ENCODE data around the gene GMPR2.
"Not testable (repeated sequence)": the region's sequence is repeated elsewhere in the genome, so short reads cannot be mapped to it uniquely, and the experiment has no call there.

The GMPR2 gene

GRCh38 chr14:24202538-24202937 is 30.2 kb upstream of the GMPR2 start:
- not testable (repeated sequence) for DNase-seq (ENCODE audit: low read depth)

GRCh38 chr14:24203249-24203886 is 29.4 kb upstream of the GMPR2 start:
- not testable (repeated sequence) for DNase-seq (ENCODE audit: low read depth)

- no peak for DNase-seq (ENCODE audit: low read depth)
Observed at GRCh38 chr14:24204163-24205146, 28.3 kb upstream of the GMPR2 start.

GRCh38 chr14:24206260-24207103 is 26.2 kb upstream of the GMPR2 start:
- no peak for DNase-seq (ENCODE audit: low read depth)

- no peak for DNase-seq (ENCODE audit: low read depth)
Observed at GRCh38 chr14:24207104-24207551, 25.6 kb upstream of the GMPR2 start.

GRCh38 chr14:24207625-24208024 is 25.1 kb upstream of the GMPR2 start:
- no peak for DNase-seq (ENCODE audit: low read depth)

GRCh38 chr14:24211311-24211710 is 21.4 kb upstream of the GMPR2 start:
- DNase-seq (ENCODE audit: low read depth), result no peak

- peak; percentile 98 for DNase-seq (ENCODE audit: low read depth)
Observed at GRCh38 chr14:24212924-24213865, 19.5 kb upstream of the GMPR2 start, which contains the start of gene CHMP4A. TSS of gene CHMP4A (minus strand) at chr14:24213488. CDS start at chr14:24213439, 49 bp downstream.

- DNase-seq (ENCODE audit: low read depth), result no peak
Observed at GRCh38 chr14:24213866-24214662, 18.7 kb upstream of the GMPR2 start.

- DNase-seq (ENCODE audit: low read depth), result peak; percentile 87
Observed at GRCh38 chr14:24215495-24216344, 17.0 kb upstream of the GMPR2 start, which contains the start of gene MDP1. TSS of gene MDP1 (minus strand) at chr14:24216066. CDS start at chr14:24215955, 111 bp downstream.

GRCh38 chr14:24216345-24216699 is 16.4 kb upstream of the GMPR2 start:
- DNase-seq (ENCODE audit: low read depth), result no peak

- DNase-seq (ENCODE audit: low read depth), result not testable (repeated sequence)
Observed at GRCh38 chr14:24216876-24217275, 15.9 kb upstream of the GMPR2 start.

GRCh38 chr14:24219080-24219479 is 13.6 kb upstream of the GMPR2 start:
- no peak for DNase-seq (ENCODE audit: low read depth)

GRCh38 chr14:24219521-24219920 is 13.2 kb upstream of the GMPR2 start:
- no peak for DNase-seq (ENCODE audit: low read depth)

GRCh38 chr14:24222987-24223386 is 9.7 kb upstream of the GMPR2 start:
- not testable (repeated sequence) for DNase-seq (ENCODE audit: low read depth)

- peak; percentile 41 for DNase-seq (ENCODE audit: low read depth)
Observed at GRCh38 chr14:24224618-24225071, 8.1 kb upstream of the GMPR2 start.

GRCh38 chr14:24226473-24226872 is 6.3 kb upstream of the GMPR2 start:
- no peak for DNase-seq (ENCODE audit: low read depth)

- DNase-seq (ENCODE audit: low read depth), result no peak
Observed at GRCh38 chr14:24228902-24229301, 3.8 kb upstream of the GMPR2 start.

Measured in fibroblast of gingiva (primary cell).